HG03175 (cell line): ENCODE data around the gene PLOD1.
A peak's percentile ranks its signal among the peaks of the same experiment; 100 is the strongest.

Experiments
- ATAC-seq: cut with Tn5 transposase; IDR thresholded peaks from one replicate; pipeline ENCODE4 v1.9.1; 2021; ENCODE audit warnings: mild to moderate bottlenecking, moderate library complexity; ENCODE audit not compliant: unreplicated experiment

Gene PLOD1

DNA sequence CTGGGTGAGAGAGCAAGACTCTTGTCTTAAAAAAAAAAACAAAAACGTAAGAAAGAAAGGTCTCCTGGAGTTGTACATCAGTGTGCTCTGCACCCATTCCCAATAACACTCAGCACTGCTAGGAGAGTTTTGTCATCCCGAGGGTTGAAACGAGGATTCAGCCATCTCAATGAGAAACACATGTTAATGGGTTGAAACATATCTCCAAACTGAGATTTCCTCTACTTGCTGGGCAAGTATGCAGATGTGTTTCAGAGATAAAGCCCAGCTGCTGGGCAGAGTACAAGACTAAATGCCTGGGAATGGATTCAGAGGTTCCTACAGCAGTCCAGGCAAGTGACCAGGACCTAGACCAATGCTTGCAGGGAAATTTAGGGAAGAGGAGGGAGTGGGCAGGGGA is 43.1 kb downstream of the PLOD1 start:
- no peak for ATAC-seq

GRCh38 chr1:11978301-11978700 is 43.8 kb downstream of the PLOD1 start:
- ATAC-seq = no peak

- no peak for ATAC-seq
Observed at GRCh38 chr1:11979028-11979850, 44.7 kb downstream of the PLOD1 start.

DNA sequence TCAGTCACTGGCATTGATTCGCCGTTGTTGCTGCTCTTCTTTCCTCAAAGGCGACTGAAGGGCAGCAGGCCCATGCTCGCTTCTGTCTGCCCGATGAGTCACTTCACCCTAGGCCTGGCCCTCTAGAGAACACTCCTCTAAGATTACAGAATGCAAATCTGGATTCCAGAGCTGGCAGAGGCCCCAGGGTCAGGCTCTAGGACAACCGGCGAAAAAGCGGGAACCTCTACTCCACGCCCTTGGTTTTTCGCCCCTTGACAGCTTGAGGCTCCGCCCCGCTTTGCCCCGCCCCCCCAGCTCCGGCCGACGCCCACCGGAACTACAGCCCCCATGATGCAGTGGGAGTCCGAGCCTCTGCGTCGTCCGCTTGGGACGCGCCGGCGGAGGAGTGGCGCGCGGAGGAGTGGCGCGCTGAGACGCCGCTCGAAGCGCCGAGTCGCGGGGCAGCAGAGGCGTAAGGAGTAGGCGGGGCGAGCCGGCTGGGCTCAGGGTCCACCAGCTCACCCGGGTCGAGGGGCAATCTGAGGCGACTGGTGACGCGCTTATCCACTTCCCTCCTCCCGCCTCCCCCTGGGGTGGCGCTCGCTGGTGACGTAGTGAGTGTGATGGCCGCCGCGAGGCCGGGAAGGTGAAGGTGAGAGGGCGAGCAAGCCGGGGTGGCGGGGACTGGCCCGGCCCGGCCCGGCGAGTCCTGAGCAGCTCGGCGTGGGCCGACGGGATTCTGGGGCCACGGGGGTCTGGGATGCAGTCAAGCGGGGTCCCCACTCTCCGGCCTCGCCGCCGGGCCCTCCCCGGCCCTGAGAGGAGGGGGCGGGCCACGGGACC is 45.5 kb downstream of the PLOD1 start, which contains the start of gene MFN2:
Gene MFN2, plus strand, starts transcription at position 594 of the 825 bp plus-strand sequence. CDS start 8,725 bp downstream, outside the sequence.
- peak; percentile 94 for ATAC-seq

- no peak for ATAC-seq
Observed at GRCh38 chr1:11980676-11980972, 46.1 kb downstream of the PLOD1 start.

DNA sequence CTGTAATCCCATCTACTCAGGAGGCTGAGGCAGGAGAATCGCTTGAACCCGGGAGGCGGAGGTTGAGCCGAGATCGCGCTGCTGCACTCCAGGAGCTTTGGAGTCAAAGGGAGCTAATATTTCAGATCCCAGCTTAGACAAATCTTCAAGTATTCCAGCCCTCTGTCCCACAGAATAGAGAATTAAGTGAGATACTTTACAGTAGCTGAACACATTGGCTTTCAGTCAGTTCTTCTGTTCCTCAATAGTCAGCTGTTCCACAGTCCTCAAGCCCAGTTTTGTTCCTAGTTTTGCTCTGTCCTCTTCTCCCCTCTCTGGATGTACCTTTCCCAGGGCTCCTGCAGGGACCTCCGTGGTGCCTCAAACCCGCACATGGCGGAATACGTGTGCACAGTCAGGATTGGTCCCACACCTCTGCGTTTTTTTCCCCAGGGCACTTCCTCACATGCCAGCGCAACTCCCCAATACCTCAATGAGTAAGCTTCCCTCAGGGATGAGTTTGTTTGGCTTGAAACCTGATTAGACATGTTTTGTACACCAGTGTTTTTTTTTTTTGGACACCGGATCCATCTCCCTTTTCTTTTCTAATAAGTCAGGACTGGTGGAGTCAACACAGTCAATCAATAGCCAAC is 47.0 kb downstream of the PLOD1 start:
- no peak for ATAC-seq

DNA sequence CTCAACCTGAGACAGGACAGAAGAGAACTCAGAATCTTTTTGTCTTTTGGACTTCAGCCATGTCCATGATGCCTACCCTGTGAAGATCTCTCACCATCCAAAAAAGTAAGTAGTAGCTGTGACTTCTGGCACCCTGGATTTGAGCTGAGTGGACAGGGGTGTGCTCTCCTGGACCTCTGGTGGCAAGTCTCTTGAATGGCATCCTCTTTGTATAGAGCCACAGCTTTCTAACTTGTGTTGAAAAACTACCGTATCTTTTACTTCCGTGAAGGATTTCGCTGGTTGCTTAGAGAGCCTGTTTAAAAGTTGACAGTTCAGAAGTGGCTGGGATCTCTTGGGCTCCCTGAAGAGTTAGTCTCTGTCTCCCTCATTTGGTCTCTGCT is 47.5 kb downstream of the PLOD1 start:
- ATAC-seq = no peak

GRCh38 chr1:11984121-11984520 is 49.6 kb downstream of the PLOD1 start:
- ATAC-seq = no peak

- ATAC-seq = no peak
Observed at GRCh38 chr1:11984576-11984975, 50.1 kb downstream of the PLOD1 start.

GRCh38 chr1:11985171-11985570 is 50.7 kb downstream of the PLOD1 start:
- ATAC-seq = no peak

- no peak for ATAC-seq
Observed at GRCh38 chr1:11985851-11986250, 51.3 kb downstream of the PLOD1 start.

DNA sequence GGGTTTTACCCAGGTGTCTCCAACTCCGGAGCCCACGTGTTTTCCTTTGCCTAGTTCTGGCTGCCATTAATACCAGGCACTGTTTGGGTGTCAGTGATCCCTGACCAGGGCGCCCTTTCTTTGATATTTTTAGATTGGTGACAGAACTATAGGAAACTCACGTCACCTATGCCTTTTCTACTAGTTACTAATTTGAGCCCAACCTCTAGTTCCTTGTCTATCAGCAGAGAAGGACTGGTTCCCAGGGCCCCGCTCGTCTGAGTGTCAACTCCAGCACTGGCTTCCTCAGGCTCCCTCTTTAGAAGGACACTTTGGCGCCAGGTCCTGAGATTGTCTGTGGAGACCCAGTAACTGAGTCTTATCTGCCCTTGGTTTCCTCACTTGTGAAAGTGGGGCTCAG is 55.2 kb downstream of the PLOD1 start:
- ATAC-seq = no peak

- ATAC-seq = no peak
Observed at GRCh38 chr1:11990303-11991032, 56.0 kb downstream of the PLOD1 start.

- ATAC-seq = no peak
Observed at GRCh38 chr1:11991969-11992676, 57.6 kb downstream of the PLOD1 start.

DNA sequence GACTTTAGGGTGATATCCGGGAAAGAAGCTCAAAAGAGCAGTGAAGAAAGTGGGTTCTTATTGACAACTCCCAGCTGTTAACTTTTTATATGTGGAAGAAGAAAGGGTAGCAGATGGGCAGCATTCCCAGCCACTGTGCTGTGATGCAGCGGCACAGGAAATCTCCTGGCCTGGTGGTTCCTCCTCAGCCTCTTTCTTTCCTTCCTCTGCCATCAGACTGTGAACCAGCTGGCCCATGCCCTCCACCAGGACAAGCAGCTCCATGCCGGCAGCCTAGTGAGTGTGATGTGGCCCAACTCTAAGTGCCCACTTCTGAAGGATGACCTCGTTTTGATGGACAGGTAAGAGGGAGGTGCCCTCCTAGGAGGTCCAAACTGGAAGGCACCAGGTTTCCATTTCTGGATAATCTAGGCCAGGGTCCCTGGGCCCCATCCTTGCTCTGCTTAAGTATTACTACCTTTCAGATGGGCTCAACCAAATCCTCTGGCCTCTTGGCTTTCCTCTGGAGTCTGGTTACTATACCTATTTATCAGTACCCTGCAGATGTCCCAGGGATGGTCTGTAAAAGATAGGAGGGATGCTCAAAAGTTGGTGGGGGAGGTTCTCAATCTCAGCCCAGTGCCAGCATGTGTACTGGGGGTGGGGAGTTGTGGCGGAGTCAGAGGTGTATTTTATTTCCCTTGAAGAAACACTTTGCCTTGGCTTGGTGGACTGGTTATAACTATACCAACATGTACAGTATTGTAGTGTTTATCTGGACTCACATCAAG is 62.7 kb downstream of the PLOD1 start:
- no peak for ATAC-seq

- ATAC-seq = no peak
Observed at GRCh38 chr1:11998636-11999035, 64.1 kb downstream of the PLOD1 start.

DNA sequence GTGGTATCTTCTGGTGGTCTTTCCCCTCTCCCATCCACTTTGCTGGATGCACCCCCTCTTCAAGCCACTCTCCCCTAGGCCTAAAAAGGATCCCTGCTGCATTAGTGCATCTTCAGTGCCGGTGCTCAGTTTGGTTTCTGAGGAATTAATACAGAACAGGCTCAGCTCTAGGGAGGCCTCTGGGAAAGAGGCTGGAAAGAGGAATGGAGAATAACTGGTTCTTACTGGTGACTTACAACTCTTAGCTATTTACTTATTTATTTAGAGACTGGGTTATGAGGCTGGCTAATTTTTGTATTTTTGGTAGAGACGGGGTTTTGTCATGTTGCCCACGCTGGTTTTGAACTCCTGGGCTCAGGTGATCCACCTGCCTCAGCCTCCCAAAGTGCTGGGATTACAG is 64.7 kb downstream of the PLOD1 start:
- ATAC-seq = no peak

DNA sequence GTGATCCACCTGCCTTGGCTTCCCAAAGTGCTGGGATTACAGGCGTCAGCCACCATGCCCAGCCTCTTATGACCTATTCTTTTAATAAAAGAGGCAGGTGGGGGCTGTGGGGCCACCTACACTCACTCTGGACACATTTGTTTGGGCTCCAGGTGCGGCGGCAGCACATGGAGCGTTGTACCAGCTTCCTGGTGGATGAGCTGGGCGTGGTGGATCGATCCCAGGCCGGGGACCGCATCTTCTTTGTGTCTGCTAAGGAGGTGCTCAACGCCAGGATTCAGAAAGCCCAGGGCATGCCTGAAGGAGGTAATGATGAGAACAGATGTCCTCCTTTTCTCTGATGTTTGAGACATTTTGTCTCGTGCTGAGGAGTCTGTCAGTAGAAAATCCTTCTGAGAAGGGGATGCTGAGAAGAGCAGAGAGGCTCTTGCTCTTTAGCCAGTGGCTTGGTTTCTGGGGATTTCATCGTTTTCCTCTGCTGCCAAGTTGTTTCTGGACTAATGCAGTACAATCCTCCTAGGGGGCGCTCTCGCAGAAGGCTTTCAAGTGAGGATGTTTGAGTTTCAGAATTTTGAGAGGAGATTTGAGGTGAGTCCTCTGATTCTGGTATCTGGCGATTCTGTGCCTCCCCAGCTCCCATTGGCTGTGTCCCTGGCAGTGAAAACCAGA is 66.9 kb downstream of the PLOD1 start:
- no peak for ATAC-seq

DNA sequence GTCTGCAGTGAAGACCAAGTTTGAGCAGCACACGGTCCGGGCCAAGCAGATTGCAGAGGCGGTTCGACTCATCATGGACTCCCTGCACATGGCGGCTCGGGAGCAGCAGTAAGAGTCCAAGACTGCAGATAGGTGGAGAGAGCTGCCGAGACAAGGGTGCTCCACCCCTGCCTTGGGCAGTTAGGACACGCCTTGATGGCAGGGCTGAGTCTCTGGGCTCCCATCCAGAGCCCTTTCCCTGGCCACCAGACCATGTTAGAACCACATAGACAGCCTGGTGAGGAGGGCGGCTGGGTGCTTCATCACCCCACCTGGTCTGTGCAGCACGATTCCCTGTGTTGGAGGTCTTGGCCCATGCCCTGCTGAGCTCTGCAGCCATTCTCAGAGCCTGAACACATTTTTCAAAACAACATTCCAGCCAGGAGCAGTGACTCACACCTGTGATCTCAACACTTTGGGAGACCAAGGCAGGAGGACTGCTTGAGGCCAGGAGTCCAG is 67.5 kb downstream of the PLOD1 start:
- no peak for ATAC-seq
